ENCODE results near the gene SPATS2L. TPM values are rescaled to one million over a fixed set of nuclear protein-coding genes. Genes with fewer than 3 reads are reported as not detected.
A peak's percentile ranks its signal among the peaks of the same experiment; 100 is the strongest.

Gene SPATS2L
- polyA plus RNA-seq, 2 of the 4 experiments (the other 2 are of a cell fraction), result 85.2 to 202 TPM

DNA sequence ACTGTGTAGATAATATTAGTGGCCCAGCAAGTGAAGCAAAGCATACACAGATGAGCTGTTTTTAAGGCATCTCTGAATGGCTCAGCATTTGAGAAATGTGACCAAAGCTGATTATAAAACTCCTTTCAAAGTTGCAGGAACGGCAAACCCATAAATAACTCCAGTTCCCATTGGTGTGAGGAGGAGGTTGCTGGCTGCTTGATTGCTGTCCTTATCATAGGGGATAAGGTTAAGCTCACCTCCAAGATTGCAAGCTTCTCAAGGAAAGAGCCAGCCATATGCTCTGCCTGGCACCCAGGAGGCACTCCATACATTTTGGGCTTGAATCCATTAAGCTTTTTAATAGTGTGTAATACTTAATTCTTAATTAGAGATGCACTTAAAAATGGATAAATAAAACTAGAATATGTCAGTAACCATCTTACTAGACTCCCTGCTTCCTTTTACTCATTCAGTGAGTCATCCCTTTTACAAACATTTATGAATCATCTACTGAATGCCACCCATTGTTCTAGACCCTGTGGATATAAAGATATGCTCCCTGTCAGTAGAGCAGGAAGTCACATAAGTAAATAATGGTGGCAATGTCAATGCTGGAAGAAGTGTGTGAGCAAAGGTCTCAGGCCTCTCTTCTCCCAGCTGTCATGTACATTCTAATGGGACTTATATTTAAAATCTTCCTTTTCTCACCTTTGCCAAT lies 99.3 kb downstream of the SPATS2L start:
- Histone ChIP-seq H3K27ac (peak overlapping the region; percentile 83 to 90), H3K4me3 (peak overlapping the region; percentile 23; the same call in 1 of the 3 replicates), H3K4me2 (peak overlapping the region; percentile 87), H3K4me1 (peaks cover 60% of the 10 kb centered on the region), H3K9me3 (no peaks in the 10 kb centered on the region)
- 0% methylated on average over 1 of the region's 1 CpG for WGBS (ENCODE audit: missing lambda C conversion rate)
- peak; percentile 79 to 92 for DNase-seq (ENCODE audit: low read depth in 1 of 2, low spot score in 1 of 2)
- CTCF ChIA-PET, result interaction anchor here (1.2 to 3.1 kb wide), 4 partner anchors 14 to 432 kb away, joined by 4 to 14 read pairs (median 4); no protein-coding TSS in a partner anchor
- peak; percentile 70 for FAIRE-seq
- POLR2A ChIA-PET, result interaction anchor here (0.6 kb wide), 1 partner anchor 73 kb away, joined by 5 read pairs; no protein-coding TSS in a partner anchor
- ATAC-seq, result peak; percentile 93 to 95
- no peak for TF ChIP-seq BHLHE40 (IDR thresholded peaks at IDR 0.05; ENCODE audit: low read depth, low read length)
- TF ChIP-seq, protein P1, sequence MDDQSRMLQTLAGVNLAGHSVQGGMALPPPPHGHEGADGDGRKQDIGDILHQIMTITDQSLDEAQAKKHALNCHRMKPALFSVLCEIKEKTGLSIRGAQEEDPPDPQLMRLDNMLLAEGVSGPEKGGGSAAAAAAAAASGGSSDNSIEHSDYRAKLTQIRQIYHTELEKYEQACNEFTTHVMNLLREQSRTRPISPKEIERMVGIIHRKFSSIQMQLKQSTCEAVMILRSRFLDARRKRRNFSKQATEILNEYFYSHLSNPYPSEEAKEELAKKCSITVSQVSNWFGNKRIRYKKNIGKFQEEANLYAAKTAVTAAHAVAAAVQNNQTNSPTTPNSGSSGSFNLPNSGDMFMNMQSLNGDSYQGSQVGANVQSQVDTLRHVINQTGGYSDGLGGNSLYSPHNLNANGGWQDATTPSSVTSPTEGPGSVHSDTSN (IDR thresholded peaks at IDR 0.05), result peak; percentile 50; the same call in 1 of the 2 replicates
- TF ChIP-seq, protein P2, sequence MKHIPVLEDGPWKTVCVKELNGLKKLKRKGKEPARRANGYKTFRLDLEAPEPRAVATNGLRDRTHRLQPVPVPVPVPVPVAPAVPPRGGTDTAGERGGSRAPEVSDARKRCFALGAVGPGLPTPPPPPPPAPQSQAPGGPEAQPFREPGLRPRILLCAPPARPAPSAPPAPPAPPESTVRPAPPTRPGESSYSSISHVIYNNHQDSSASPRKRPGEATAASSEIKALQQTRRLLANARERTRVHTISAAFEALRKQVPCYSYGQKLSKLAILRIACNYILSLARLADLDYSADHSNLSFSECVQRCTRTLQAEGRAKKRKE (CRISPR knock-in tag; IDR thresholded peaks at IDR 0.05; ENCODE audit: low read depth), result no peak
- no peak for TF ChIP-seq FOXS1 (CRISPR knock-in tag; IDR thresholded peaks at IDR 0.05)
- peak; percentile 49 to 54; a peak in 2 of 5 replicates for TF ChIP-seq EP300 (IDR thresholded peaks at IDR 0.05)
- TF ChIP-seq ZNF302 (CRISPR knock-in tag; IDR thresholded peaks at IDR 0.05), result no peak
- no peak for TF ChIP-seq KDM5A (IDR thresholded peaks at IDR 0.05)
- no peak for TF ChIP-seq HOXB5 (CRISPR knock-in tag; IDR thresholded peaks at IDR 0.05)
- peak; percentile 99 for TF ChIP-seq JUNB (IDR thresholded peaks at IDR 0.05)
- TF ChIP-seq NFE2L2 (conservative IDR thresholded peaks at IDR 0.05; ENCODE audit: low read length), result no peak
- TF ChIP-seq, protein P3, sequence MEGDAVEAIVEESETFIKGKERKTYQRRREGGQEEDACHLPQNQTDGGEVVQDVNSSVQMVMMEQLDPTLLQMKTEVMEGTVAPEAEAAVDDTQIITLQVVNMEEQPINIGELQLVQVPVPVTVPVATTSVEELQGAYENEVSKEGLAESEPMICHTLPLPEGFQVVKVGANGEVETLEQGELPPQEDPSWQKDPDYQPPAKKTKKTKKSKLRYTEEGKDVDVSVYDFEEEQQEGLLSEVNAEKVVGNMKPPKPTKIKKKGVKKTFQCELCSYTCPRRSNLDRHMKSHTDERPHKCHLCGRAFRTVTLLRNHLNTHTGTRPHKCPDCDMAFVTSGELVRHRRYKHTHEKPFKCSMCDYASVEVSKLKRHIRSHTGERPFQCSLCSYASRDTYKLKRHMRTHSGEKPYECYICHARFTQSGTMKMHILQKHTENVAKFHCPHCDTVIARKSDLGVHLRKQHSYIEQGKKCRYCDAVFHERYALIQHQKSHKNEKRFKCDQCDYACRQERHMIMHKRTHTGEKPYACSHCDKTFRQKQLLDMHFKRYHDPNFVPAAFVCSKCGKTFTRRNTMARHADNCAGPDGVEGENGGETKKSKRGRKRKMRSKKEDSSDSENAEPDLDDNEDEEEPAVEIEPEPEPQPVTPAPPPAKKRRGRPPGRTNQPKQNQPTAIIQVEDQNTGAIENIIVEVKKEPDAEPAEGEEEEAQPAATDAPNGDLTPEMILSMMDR (IDR thresholded peaks at IDR 0.05), result no peak
- TF ChIP-seq, protein P4, sequence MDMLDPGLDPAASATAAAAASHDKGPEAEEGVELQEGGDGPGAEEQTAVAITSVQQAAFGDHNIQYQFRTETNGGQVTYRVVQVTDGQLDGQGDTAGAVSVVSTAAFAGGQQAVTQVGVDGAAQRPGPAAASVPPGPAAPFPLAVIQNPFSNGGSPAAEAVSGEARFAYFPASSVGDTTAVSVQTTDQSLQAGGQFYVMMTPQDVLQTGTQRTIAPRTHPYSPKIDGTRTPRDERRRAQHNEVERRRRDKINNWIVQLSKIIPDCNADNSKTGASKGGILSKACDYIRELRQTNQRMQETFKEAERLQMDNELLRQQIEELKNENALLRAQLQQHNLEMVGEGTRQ (IDR thresholded peaks at IDR 0.05), result no peak
- no peak for TF ChIP-seq RARB (CRISPR knock-in tag; IDR thresholded peaks at IDR 0.05)
- no peak for TF ChIP-seq ZFP36 (IDR thresholded peaks at IDR 0.05; ENCODE audit: borderline replicate concordance, partially characterized antibody)
- TF ChIP-seq MAFK (IDR thresholded peaks at IDR 0.05; ENCODE audit: partially characterized antibody), result peak; percentile 21
- no peak for TF ChIP-seq TFCP2L1 (CRISPR knock-in tag; IDR thresholded peaks at IDR 0.05)
- TF ChIP-seq CEBPB (IDR thresholded peaks at IDR 0.05), result peak in 1 of 2 experiments; percentile 59; a peak in 3 of 4 replicates
- no peak for TF ChIP-seq HOXB13 (CRISPR knock-in tag; IDR thresholded peaks at IDR 0.05; ENCODE audit: low read depth)
- peak; percentile 87 for TF ChIP-seq GATA3 (IDR thresholded peaks at IDR 0.05; ENCODE audit: borderline replicate concordance)
- TF ChIP-seq, protein P5, sequence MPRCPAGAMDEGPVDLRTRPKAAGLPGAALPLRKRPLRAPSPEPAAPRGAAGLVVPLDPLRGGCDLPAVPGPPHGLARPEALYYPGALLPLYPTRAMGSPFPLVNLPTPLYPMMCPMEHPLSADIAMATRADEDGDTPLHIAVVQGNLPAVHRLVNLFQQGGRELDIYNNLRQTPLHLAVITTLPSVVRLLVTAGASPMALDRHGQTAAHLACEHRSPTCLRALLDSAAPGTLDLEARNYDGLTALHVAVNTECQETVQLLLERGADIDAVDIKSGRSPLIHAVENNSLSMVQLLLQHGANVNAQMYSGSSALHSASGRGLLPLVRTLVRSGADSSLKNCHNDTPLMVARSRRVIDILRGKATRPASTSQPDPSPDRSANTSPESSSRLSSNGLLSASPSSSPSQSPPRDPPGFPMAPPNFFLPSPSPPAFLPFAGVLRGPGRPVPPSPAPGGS (IDR thresholded peaks at IDR 0.05), result peak; percentile 68; the same call in 2 of the 3 replicates
- no peak for TF ChIP-seq ZC3H11A (IDR thresholded peaks at IDR 0.05)
- no peak for TF ChIP-seq MYC (IDR thresholded peaks at IDR 0.05; ENCODE audit: borderline replicate concordance, low read length)
- no peak for TF ChIP-seq CBX8 (IDR thresholded peaks at IDR 0.05)
- TF ChIP-seq, protein P6, sequence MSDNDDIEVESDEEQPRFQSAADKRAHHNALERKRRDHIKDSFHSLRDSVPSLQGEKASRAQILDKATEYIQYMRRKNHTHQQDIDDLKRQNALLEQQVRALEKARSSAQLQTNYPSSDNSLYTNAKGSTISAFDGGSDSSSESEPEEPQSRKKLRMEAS (IDR thresholded peaks at IDR 0.05), result peak; percentile 60; the same call in 1 of the 2 replicates
- no peak for TF ChIP-seq NPAS2 (CRISPR knock-in tag; IDR thresholded peaks at IDR 0.05; ENCODE audit: borderline replicate concordance)
- TF ChIP-seq, protein P7, sequence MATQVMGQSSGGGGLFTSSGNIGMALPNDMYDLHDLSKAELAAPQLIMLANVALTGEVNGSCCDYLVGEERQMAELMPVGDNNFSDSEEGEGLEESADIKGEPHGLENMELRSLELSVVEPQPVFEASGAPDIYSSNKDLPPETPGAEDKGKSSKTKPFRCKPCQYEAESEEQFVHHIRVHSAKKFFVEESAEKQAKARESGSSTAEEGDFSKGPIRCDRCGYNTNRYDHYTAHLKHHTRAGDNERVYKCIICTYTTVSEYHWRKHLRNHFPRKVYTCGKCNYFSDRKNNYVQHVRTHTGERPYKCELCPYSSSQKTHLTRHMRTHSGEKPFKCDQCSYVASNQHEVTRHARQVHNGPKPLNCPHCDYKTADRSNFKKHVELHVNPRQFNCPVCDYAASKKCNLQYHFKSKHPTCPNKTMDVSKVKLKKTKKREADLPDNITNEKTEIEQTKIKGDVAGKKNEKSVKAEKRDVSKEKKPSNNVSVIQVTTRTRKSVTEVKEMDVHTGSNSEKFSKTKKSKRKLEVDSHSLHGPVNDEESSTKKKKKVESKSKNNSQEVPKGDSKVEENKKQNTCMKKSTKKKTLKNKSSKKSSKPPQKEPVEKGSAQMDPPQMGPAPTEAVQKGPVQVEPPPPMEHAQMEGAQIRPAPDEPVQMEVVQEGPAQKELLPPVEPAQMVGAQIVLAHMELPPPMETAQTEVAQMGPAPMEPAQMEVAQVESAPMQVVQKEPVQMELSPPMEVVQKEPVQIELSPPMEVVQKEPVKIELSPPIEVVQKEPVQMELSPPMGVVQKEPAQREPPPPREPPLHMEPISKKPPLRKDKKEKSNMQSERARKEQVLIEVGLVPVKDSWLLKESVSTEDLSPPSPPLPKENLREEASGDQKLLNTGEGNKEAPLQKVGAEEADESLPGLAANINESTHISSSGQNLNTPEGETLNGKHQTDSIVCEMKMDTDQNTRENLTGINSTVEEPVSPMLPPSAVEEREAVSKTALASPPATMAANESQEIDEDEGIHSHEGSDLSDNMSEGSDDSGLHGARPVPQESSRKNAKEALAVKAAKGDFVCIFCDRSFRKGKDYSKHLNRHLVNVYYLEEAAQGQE (IDR thresholded peaks at IDR 0.05), result no peak; the same call in 1 of the 2 replicates
- no peak for TF ChIP-seq SREBF2 (IDR thresholded peaks at IDR 0.05)
- TF ChIP-seq, protein P8, sequence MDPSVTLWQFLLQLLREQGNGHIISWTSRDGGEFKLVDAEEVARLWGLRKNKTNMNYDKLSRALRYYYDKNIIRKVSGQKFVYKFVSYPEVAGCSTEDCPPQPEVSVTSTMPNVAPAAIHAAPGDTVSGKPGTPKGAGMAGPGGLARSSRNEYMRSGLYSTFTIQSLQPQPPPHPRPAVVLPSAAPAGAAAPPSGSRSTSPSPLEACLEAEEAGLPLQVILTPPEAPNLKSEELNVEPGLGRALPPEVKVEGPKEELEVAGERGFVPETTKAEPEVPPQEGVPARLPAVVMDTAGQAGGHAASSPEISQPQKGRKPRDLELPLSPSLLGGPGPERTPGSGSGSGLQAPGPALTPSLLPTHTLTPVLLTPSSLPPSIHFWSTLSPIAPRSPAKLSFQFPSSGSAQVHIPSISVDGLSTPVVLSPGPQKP (IDR thresholded peaks at IDR 0.05; ENCODE audit: low read depth, low read length), result no peak
- no peak for TF ChIP-seq CHD4 (IDR thresholded peaks at IDR 0.05; ENCODE audit: borderline replicate concordance)
- TF ChIP-seq SMC3 (IDR thresholded peaks at IDR 0.05), result 0 out of 3 replicates have a peak, but pooled peaks have one; percentile 22

Measured in A549 (cell line).